ENCODE results near the gene ITPR2. TPM values are rescaled to one million over a fixed set of nuclear protein-coding genes. Genes with fewer than 3 reads are reported as not detected.

ITPR2 gene
- total and polyA plus RNA-seq, 2 of the 13 experiments (the other 11 are each of a cell fraction or from before 2014, with no cell fraction given), result 31.9 to 81.9 TPM

GRCh38 chr12:26768611-26769603 is 64.1 kb downstream of the ITPR2 start (continued):
- no peak for TF ChIP-seq NBN (conservative IDR thresholded peaks at IDR 0.05)
- peak; percentile 98 for TF ChIP-seq PAXIP1 (CRISPR knock-in tag; conservative IDR thresholded peaks at IDR 0.05)
- peak; percentile 93 for TF ChIP-seq SP5 (CRISPR knock-in tag; IDR thresholded peaks at IDR 0.05; ENCODE audit: borderline replicate concordance, low read depth)
- TF ChIP-seq TRIM22 (IDR thresholded peaks at IDR 0.05), result no peak
- TF ChIP-seq, protein P1, sequence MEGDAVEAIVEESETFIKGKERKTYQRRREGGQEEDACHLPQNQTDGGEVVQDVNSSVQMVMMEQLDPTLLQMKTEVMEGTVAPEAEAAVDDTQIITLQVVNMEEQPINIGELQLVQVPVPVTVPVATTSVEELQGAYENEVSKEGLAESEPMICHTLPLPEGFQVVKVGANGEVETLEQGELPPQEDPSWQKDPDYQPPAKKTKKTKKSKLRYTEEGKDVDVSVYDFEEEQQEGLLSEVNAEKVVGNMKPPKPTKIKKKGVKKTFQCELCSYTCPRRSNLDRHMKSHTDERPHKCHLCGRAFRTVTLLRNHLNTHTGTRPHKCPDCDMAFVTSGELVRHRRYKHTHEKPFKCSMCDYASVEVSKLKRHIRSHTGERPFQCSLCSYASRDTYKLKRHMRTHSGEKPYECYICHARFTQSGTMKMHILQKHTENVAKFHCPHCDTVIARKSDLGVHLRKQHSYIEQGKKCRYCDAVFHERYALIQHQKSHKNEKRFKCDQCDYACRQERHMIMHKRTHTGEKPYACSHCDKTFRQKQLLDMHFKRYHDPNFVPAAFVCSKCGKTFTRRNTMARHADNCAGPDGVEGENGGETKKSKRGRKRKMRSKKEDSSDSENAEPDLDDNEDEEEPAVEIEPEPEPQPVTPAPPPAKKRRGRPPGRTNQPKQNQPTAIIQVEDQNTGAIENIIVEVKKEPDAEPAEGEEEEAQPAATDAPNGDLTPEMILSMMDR (CRISPR knock-in tag; IDR thresholded peaks at IDR 0.05), result no peak
- TF ChIP-seq MXD4 (CRISPR knock-in tag; IDR thresholded peaks at IDR 0.05), result no peak
- no peak for TF ChIP-seq SIN3B (IDR thresholded peaks at IDR 0.05; ENCODE audit: low read length)
- peak; percentile 98 for TF ChIP-seq MED13 (CRISPR knock-in tag; IDR thresholded peaks at IDR 0.05)
- TF ChIP-seq ZNF12 (CRISPR knock-in tag; IDR thresholded peaks at IDR 0.05), result peak; percentile 79; the same call in 1 of the 2 replicates
- TF ChIP-seq NR3C1 (CRISPR knock-in tag; IDR thresholded peaks at IDR 0.05), result no peak
- TF ChIP-seq HMGA1 (CRISPR knock-in tag; conservative IDR thresholded peaks at IDR 0.05), result no peak
- peak; percentile 95; the same call in 1 of the 2 replicates for TF ChIP-seq NFKBIZ (CRISPR knock-in tag; IDR thresholded peaks at IDR 0.05)
- TF ChIP-seq ERF (CRISPR knock-in tag; IDR thresholded peaks at IDR 0.05), result peak; percentile 97
- no peak for TF ChIP-seq TCF12 (IDR thresholded peaks at IDR 0.05)
- TF ChIP-seq TCF12 (CRISPR knock-in tag; IDR thresholded peaks at IDR 0.05), result peak; percentile 94
- peak; percentile 46; the same call in 1 of the 2 replicates for TF ChIP-seq BHLHE40 (IDR thresholded peaks at IDR 0.05; ENCODE audit: low read length)
- TF ChIP-seq ZNF451 (CRISPR knock-in tag; IDR thresholded peaks at IDR 0.05), result no peak
- peak; percentile 67; the same call in 1 of the 2 replicates for TF ChIP-seq YEATS2 (CRISPR knock-in tag; IDR thresholded peaks at IDR 0.05; ENCODE audit: borderline replicate concordance)
- 0 out of 2 replicates have a peak, but pooled peaks have one; percentile 34 for TF ChIP-seq AKAP8 (CRISPR knock-in tag; IDR thresholded peaks at IDR 0.05)
- no peak for TF ChIP-seq NPAS2 (CRISPR knock-in tag; IDR thresholded peaks at IDR 0.05; ENCODE audit: borderline replicate concordance)
- no peak; the same call in 1 of the 2 replicates for TF ChIP-seq NFYB (CRISPR knock-in tag; IDR thresholded peaks at IDR 0.05)
- TF ChIP-seq, protein P2, sequence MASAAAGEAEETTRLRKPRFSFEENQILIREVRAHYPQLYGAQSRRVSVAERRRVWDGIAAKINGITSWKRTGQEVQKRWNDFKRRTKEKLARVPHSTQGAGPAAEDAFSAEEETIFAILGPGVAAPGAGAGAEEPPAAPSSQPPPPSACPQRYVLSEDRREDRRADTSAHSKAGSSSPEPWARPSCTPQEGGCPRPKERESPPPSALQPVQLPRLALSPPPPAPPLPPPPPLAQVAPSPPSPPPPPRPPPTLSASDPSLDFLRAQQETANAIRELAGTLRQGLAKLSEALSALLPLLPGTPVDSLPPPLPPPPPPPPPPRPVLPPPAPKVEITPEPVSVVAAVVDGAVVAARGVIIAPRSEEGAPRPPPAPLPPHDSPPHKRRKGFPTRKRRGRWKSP (CRISPR knock-in tag; IDR thresholded peaks at IDR 0.05), result peak; percentile 86; the same call in 1 of the 2 replicates
- no peak for TF ChIP-seq TEAD2 (CRISPR knock-in tag; IDR thresholded peaks at IDR 0.05)
